Measurements from ENCODE around the gene TSPO2. TPM values are rescaled to one million over a fixed set of nuclear protein-coding genes. Genes with fewer than 3 reads are reported as not detected.
A peak's percentile ranks its signal among the peaks of the same experiment; 100 is the strongest.

Gene TSPO2
- total and polyA plus RNA-seq, 2 of the 13 experiments (the other 11 are each of a cell fraction or from before 2014, with no cell fraction given) = 0.55 TPM; not detected in 1

DNA sequence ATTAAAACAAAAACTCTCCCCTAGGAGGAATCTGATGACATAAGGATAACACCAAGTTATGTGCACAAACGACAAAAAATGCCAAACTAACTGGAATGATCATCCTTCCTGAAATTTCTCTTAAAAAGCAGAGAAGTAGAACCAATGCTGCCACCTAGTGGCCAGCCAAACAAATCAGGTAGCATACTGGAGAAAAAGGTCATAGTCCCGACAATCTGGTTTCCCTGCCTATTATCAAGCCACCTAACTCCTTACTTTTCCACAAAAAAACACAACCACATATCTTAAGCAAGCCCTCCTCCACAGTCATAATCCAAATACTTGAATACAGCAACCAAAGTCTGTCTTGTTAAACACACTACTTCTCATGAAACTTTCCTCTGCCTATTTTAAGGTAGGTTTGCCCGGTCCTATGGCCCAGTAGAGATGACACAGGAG, 24.6 kb downstream of the TSPO2 start (continued):
- peak; percentile 78 for TF ChIP-seq RAD21 (CRISPR knock-in tag; IDR thresholded peaks at IDR 0.05)
- 0 out of 2 replicates have a peak, but pooled peaks have one; percentile 13 for TF ChIP-seq NCOA2 (CRISPR knock-in tag; IDR thresholded peaks at IDR 0.05)
- TF ChIP-seq KDM5A (IDR thresholded peaks at IDR 0.05; ENCODE audit: borderline replicate concordance, low read length) = peak; percentile 59; the same call in 1 of the 2 replicates
- TF ChIP-seq ZNF792 (CRISPR knock-in tag; IDR thresholded peaks at IDR 0.05) = 0 out of 2 replicates have a peak, but pooled peaks have one; percentile 69
- peak; percentile 38; the same call in 1 of the 2 replicates for TF ChIP-seq YEATS2 (CRISPR knock-in tag; IDR thresholded peaks at IDR 0.05; ENCODE audit: borderline replicate concordance)
- TF ChIP-seq PAWR (CRISPR knock-in tag; IDR thresholded peaks at IDR 0.05; ENCODE audit: borderline replicate concordance) = no peak
- peak; percentile 48; the same call in 1 of the 2 replicates for TF ChIP-seq RXRB (CRISPR knock-in tag; IDR thresholded peaks at IDR 0.05; ENCODE audit: borderline replicate concordance)
- TF ChIP-seq NCOA5 (CRISPR knock-in tag; IDR thresholded peaks at IDR 0.05) = no peak
- 0 out of 2 replicates have a peak, but pooled peaks have one; percentile 19 for TF ChIP-seq ZMYM4 (CRISPR knock-in tag; IDR thresholded peaks at IDR 0.05)
- TF ChIP-seq ERF (CRISPR knock-in tag; IDR thresholded peaks at IDR 0.05) = peak; percentile 75; the same call in 1 of the 2 replicates
- TF ChIP-seq ELF3 (CRISPR knock-in tag; IDR thresholded peaks at IDR 0.05) = peak; percentile 70
- TF ChIP-seq MAFK (conservative IDR thresholded peaks at IDR 0.05 in 1 of 2, IDR thresholded peaks at IDR 0.05 in 1 of 2; ENCODE audit: low read length in 2 of 2) = peak; percentile 40 to 47; a peak in 2 of 4 replicates
- peak; percentile 17; the same call in 1 of the 2 replicates for TF ChIP-seq ZNF331 (CRISPR knock-in tag; IDR thresholded peaks at IDR 0.05)
- peak; percentile 52 for TF ChIP-seq TEAD3 (CRISPR knock-in tag; optimal IDR thresholded peaks at IDR 0.05; ENCODE audit: borderline replicate concordance)
- 0 out of 2 replicates have a peak, but pooled peaks have one; percentile 43 for TF ChIP-seq ZNF747 (CRISPR knock-in tag; IDR thresholded peaks at IDR 0.05; ENCODE audit: borderline replicate concordance)
- TF ChIP-seq MAFF (IDR thresholded peaks at IDR 0.05; ENCODE audit: low read depth, low read length) = peak; percentile 56
- TF ChIP-seq, protein P1, sequence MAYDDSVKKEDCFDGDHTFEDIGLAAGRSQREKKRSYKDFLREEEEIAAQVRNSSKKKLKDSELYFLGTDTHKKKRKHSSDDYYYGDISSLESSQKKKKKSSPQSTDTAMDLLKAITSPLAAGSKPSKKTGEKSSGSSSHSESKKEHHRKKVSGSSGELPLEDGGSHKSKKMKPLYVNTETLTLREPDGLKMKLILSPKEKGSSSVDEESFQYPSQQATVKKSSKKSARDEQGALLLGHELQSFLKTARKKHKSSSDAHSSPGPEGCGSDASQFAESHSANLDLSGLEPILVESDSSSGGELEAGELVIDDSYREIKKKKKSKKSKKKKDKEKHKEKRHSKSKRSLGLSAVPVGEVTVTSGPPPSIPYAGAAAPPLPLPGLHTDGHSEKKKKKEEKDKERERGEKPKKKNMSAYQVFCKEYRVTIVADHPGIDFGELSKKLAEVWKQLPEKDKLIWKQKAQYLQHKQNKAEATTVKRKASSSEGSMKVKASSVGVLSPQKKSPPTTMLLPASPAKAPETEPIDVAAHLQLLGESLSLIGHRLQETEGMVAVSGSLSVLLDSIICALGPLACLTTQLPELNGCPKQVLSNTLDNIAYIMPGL (CRISPR knock-in tag; IDR thresholded peaks at IDR 0.05; ENCODE audit: borderline replicate concordance in 1 of 2, low read depth in 1 of 2) = peak in 1 of 2 experiments; percentile 39; a peak in 1 of 4 replicates
- TF ChIP-seq GATAD2A (CRISPR knock-in tag; IDR thresholded peaks at IDR 0.05) = peak; percentile 57; the same call in 1 of the 2 replicates
- TF ChIP-seq STAG1 (CRISPR knock-in tag; IDR thresholded peaks at IDR 0.05) = peak; percentile 92
- TF ChIP-seq KLF16 (CRISPR knock-in tag; IDR thresholded peaks at IDR 0.05) = 0 out of 4 replicates have a peak, but pooled peaks of 1 of the 2 experiments have one; percentile 28
- peak; percentile 48; the same call in 1 of the 2 replicates for TF ChIP-seq GATAD1 (CRISPR knock-in tag; IDR thresholded peaks at IDR 0.05)
- TF ChIP-seq ZNF589 (CRISPR knock-in tag; conservative IDR thresholded peaks at IDR 0.05) = no peak
- TF ChIP-seq NCOR1 (IDR thresholded peaks at IDR 0.05; ENCODE audit: borderline replicate concordance, low read length) = peak; percentile 25; the same call in 1 of the 2 replicates
- TF ChIP-seq, protein P2, sequence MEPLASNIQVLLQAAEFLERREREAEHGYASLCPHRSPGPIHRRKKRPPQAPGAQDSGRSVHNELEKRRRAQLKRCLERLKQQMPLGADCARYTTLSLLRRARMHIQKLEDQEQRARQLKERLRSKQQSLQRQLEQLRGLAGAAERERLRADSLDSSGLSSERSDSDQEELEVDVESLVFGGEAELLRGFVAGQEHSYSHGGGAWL (CRISPR knock-in tag; IDR thresholded peaks at IDR 0.05) = no peak
- TF ChIP-seq SOX5 (CRISPR knock-in tag; IDR thresholded peaks at IDR 0.05; ENCODE audit: borderline replicate concordance) = peak; percentile 37; the same call in 1 of the 2 replicates
- no peak for TF ChIP-seq ZFP90 (CRISPR knock-in tag; IDR thresholded peaks at IDR 0.05; ENCODE audit: borderline replicate concordance)
- TF ChIP-seq JUN (CRISPR knock-in tag; IDR thresholded peaks at IDR 0.05) = no peak

Measured in HepG2 (cell line).